ENCODE measurements around the gene ZNF563. TPM values are rescaled to one million over a fixed set of nuclear protein-coding genes. Genes with fewer than 3 reads are reported as not detected.

The ZNF563 gene
- total RNA-seq (2014; rRNA removed) (1.1 and 2.1 TPM in 2 replicates), Bru-seq, nascent RNA (percentile 51 among the genes with signal in this experiment), BruChase-seq, experiment 1, labeled RNA remaining after a 6-hour chase (percentile 50 among the genes with signal in this experiment), BruChase-seq, experiment 2, labeled RNA remaining after a 2-hour chase (percentile 57 among the genes with signal in this experiment)
- long read RNA-seq, partial matches to known transcripts = 0 of 22 reads
- long read RNA-seq, other reads (novel, unspliced or antisense) = 18 of 22 reads

DNA sequence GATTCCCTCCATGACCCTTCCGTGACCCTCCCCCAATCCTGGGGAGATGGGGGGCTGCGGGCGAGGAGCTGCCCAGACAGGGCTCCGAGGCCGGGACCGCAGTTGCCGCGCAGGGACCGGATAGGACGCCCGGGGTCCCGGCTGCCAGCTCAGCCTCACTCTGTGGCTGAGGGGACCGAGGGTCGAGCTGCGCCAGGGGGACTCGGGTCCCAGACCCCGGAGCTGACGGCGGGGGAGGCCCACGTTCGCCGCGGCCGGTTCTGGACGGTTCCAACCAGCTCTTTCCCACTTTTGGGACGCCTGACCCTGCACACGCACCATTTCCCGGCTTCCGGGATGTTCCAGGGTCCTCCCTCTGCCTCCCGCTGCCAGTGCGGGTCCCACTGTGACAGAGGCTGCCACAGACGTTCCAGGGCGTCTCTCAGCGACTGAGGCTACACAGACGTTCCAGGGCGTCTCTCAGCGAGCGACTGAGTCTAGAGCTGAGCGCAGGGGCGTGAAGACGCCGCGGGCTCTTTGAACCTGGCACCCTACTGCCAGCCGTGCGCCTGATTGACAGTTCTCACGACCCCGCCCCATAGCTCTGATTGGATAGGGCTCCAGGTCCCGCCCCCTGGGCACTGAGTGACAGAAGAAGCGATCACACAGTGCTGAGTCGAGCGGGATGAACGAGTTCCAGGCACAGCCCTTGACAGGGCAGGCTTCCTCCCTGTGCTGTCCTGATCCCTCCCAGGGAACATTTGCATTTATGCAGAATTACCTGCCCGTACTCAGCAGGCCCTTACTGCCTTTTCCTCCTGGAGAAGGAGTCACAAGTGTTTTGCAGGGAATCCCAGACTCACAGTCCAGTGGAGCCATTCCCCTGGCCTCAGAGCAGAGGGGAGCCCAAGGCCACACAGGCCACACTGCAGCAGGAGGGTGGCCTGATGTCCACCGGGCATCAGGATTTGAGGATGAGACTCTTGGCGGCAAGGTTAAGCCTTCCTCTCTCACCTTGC, at the start of gene ZNF563:
Gene ZNF563, minus strand, starts transcription at position 472 of the 998 bp plus-strand sequence. Its CDS starts 151 bp downstream, at position 321.
- Histone ChIP-seq H2AFZ (ENCODE audit: low read length) (peak within 1 kb of the TSS; percentile 91), H3K36me3 (ENCODE audit: low read depth, low read length) (peaks cover 2% of the 10 kb centered on the region; the same call in 1 of the 2 replicates), H3K9ac (ENCODE audit: low read length) (peak within 1 kb of the TSS; percentile 68), H4K20me1 (ENCODE audit: low read length) (no peaks in the 10 kb centered on the region), H3K9me2 (replicated peaks; ENCODE audit: low read length) (no peaks in the 10 kb centered on the region), H3K27me3 (ENCODE audit: low read length) (no peaks in the 10 kb centered on the region), H3K79me2 (ENCODE audit: low read length) (no peaks in the 10 kb centered on the region), H3K27ac (ENCODE audit: low read length) (no peak within 1 kb of the TSS), H3K9me3 (ENCODE audit: low read length) (peaks cover 7% of the 10 kb centered on the region; the same call in 1 of the 2 replicates), H3K4me1 (ENCODE audit: insufficient read depth, low read length) (peaks cover 13% of the 10 kb centered on the region), H3K4me3 (ENCODE audit: low read length) (peak within 1 kb of the TSS; percentile 89), H3F3A (ENCODE audit: low read length, unreplicated experiment) (no peaks in the 10 kb centered on the region), H3K4me2 (ENCODE audit: low read length) (peak within 1 kb of the TSS; percentile 98)
- POLR2A ChIA-PET (ENCODE audit: unreplicated experiment) = interaction anchor here (1.1 kb wide), 1 partner anchor 32 kb away, joined by 5 read pairs; the partner anchor contains the start of gene ZNF442
- CTCF ChIA-PET = interaction anchor here (1.0 kb wide), 1 partner anchor 536 kb away, joined by 3 read pairs; no protein-coding TSS in a partner anchor
- TSS peak; percentile 59 for BruUV-seq (replicated peaks)
- ATAC-seq (peak; percentile 99), DNase-seq (peak; percentile 98)
- intact Hi-C loops (cut with micrococcal nuclease) = no loop called here
- TF ChIP-seq EZH2phosphoT487 (IDR thresholded peaks at IDR 0.05; ENCODE audit: borderline replicate concordance, low read length) (no peak), EZH2 (IDR thresholded peaks at IDR 0.05; ENCODE audit: low read length, unreplicated experiment) (no peak), CTCF (conservative IDR thresholded peaks at IDR 0.05; ENCODE audit: low read depth, low read length) (no peak)

GRCh38 chr19:12380444-12380737, 47.0 kb upstream of the ZNF563 start:
- H3K4me3 ChIP-seq (ENCODE audit: low read length) = no peak overlapping the region
- peaks cover 64% of the 10 kb centered on the region for H3K9me3 ChIP-seq (ENCODE audit: low read length)
- ChIA-PET POLR2A (ENCODE audit: unreplicated experiment) (no interaction called here), CTCF (no interaction called here)
- no peaks in the 10 kb centered on the region for H3K27me3 ChIP-seq (ENCODE audit: low read length)
- ATAC-seq = no peak
- peaks cover 47% of the 10 kb centered on the region for H3K36me3 ChIP-seq (ENCODE audit: low read depth, low read length)
- H2AFZ ChIP-seq (ENCODE audit: low read length) = no peak overlapping the region
- H3K9ac ChIP-seq (ENCODE audit: low read length) = no peak overlapping the region
- H3K79me2 ChIP-seq (ENCODE audit: low read length) = no peaks in the 10 kb centered on the region
- no peaks in the 10 kb centered on the region for H3K4me1 ChIP-seq (ENCODE audit: insufficient read depth, low read length)
- no peak for DNase-seq
- H3K9me2 ChIP-seq (replicated peaks; ENCODE audit: low read length) = no peaks in the 10 kb centered on the region
- intact Hi-C loops (cut with micrococcal nuclease) = no loop called here
- no peak overlapping the region for H3K4me2 ChIP-seq (ENCODE audit: low read length)
- H3F3A ChIP-seq (ENCODE audit: low read length, unreplicated experiment) = no peaks in the 10 kb centered on the region
- TF ChIP-seq CTCF (conservative IDR thresholded peaks at IDR 0.05; ENCODE audit: low read depth, low read length) = no peak
- TF ChIP-seq EZH2 (IDR thresholded peaks at IDR 0.05; ENCODE audit: low read length, unreplicated experiment) = no peak
- TF ChIP-seq EZH2phosphoT487 (IDR thresholded peaks at IDR 0.05; ENCODE audit: borderline replicate concordance, low read length) = no peak
- no peaks in the 10 kb centered on the region for H4K20me1 ChIP-seq (ENCODE audit: low read length)
- no peak overlapping the region for H3K27ac ChIP-seq (ENCODE audit: low read length)
- no TSS peak for BruUV-seq (replicated peaks)

Measured in PC-3 (cell line).